ENCODE results near the gene TULP3. TPM values are rescaled to one million over a fixed set of nuclear protein-coding genes. Genes with fewer than 3 reads are reported as not detected.
A peak's percentile ranks its signal among the peaks of the same experiment; 100 is the strongest.

TULP3 gene
- total RNA-seq (1 to 10 TPM; 5.6 to 8.9 (median 7.7) TPM), total RNA-seq (6.3 to 21.4 (median 11.8) reads per million in 29 experiments)
- 5.2 TPM for total RNA-seq (2013)

GRCh38 chr12:2890388-2891239 is at the start of gene TULP3:
TSS of gene TULP3 (plus strand) at chr12:2890891. CDS start at chr12:2890948, 57 bp downstream.
- Histone ChIP-seq H3K4me3 (ENCODE audit: control insufficient read depth in 1 of 2, extremely low read depth in 1 of 2, low read length in 1 of 2) (peak within 1 kb of the TSS; percentile 87 to 88), H3K36me3 (ENCODE audit: control insufficient read depth in 2 of 2, extremely low read depth in 1 of 2, insufficient read depth in 1 of 2, low read length in 1 of 2) (peaks cover 3 to 6% of the 10 kb centered on the region in 2 donors), H3K27me3 (replicated peaks in 1 of 2; ENCODE audit: control insufficient read depth in 2 of 2, extremely low read depth in 1 of 2, insufficient read depth in 2 of 2, low read length in 1 of 2) (no peaks in the 10 kb centered on the region), H3K4me1 (ENCODE audit: control insufficient read depth in 1 of 2, extremely low read depth in 1 of 2, insufficient read depth in 2 of 2, low read length in 2 of 2) (peaks cover 0 to 17% of the 10 kb centered on the region in 2 experiments), H3K9me3 (no peaks in the 10 kb centered on the region), H3K27ac (ENCODE audit: low read length) (peak within 1 kb of the TSS; percentile 70)
- no peaks in the 10 kb centered on the region for H3K9me3 Mint-ChIP-seq
- H3K4me1 Mint-ChIP-seq, result peaks cover 21 to 33% (median 29%) of the 10 kb centered on the region in 3 donors
- H3K36me3 Mint-ChIP-seq, result peaks cover 4% of the 10 kb centered on the region
- H3K27ac Mint-ChIP-seq, result peak within 1 kb of the TSS; percentile 91 to 96
- peak; percentile 98 for ATAC-seq (replicated peaks in 1 of 4)
- CTCF ChIA-PET, result interaction anchor here (0.6 to 1.0 kb wide), 4 partner anchors 10 to 71 kb away, joined by 4 to 6 read pairs (median 5); no protein-coding TSS in a partner anchor
- under 1% methylated on average over 83 of the region's 83 CpGs for WGBS (ENCODE audit: insufficient coverage)
- peak within 1 kb of the TSS; percentile 88 to 94 (median 93) for H3K4me3 Mint-ChIP-seq
- POLR2A ChIA-PET, result interaction anchor here (0.6 to 1.1 kb wide), 5 partner anchors 9 to 857 kb away, joined by 3 to 5 read pairs (median 3); partner anchors contain the start of genes FOXM1 (in 1 of the 2) and RHNO1 (in 1 of the 2)
- DNase-seq, result peak; percentile 95 to 99 (median 98)
- H3K27me3 Mint-ChIP-seq, result no peaks in the 10 kb centered on the region

GRCh38 chr12:2841056-2841650 is 49.5 kb upstream of the TULP3 start:
- Mint-ChIP-seq H3K27me3 (no peaks in the 10 kb centered on the region), H3K36me3 (peaks cover 39% of the 10 kb centered on the region), H3K9me3 (no peaks in the 10 kb centered on the region), H3K27ac (no peak overlapping the region), H3K4me1 (no peaks in the 10 kb centered on the region), H3K4me3 (no peak overlapping the region)
- H3K4me3 ChIP-seq (ENCODE audit: control insufficient read depth in 1 of 2, extremely low read depth in 1 of 2, low read length in 1 of 2), result no peak overlapping the region
- no peaks in the 10 kb centered on the region for H3K9me3 ChIP-seq
- no peaks in the 10 kb centered on the region for H3K4me1 ChIP-seq (ENCODE audit: control insufficient read depth in 1 of 2, extremely low read depth in 1 of 2, insufficient read depth in 2 of 2, low read length in 2 of 2)
- ATAC-seq (replicated peaks in 1 of 4) (no peak), DNase-seq (no peak)
- WGBS (ENCODE audit: insufficient coverage), result 94% methylated on average over 4 of the region's 9 CpGs
- peaks cover 6 to 50% of the 10 kb centered on the region in 2 donors for H3K36me3 ChIP-seq (ENCODE audit: control insufficient read depth in 2 of 2, extremely low read depth in 1 of 2, insufficient read depth in 1 of 2, low read length in 1 of 2)
- CTCF ChIA-PET, result no interaction called here
- H3K27me3 ChIP-seq (replicated peaks in 1 of 2; ENCODE audit: control insufficient read depth in 2 of 2, extremely low read depth in 1 of 2, insufficient read depth in 2 of 2, low read length in 1 of 2), result no peaks in the 10 kb centered on the region
- no peak overlapping the region for H3K27ac ChIP-seq (ENCODE audit: low read length)
- POLR2A ChIA-PET, result no interaction called here

- CTCF ChIA-PET, result no interaction called here
- Mint-ChIP-seq H3K27ac (no peak overlapping the region), H3K4me1 (no peaks in the 10 kb centered on the region), H3K27me3 (no peaks in the 10 kb centered on the region), H3K4me3 (no peak overlapping the region), H3K9me3 (no peaks in the 10 kb centered on the region), H3K36me3 (peaks cover 43% of the 10 kb centered on the region)
- WGBS (ENCODE audit: insufficient coverage), result 100% methylated on average over 1 of the region's 5 CpGs
- peaks cover 6 to 48% of the 10 kb centered on the region in 2 donors for H3K36me3 ChIP-seq (ENCODE audit: control insufficient read depth in 2 of 2, extremely low read depth in 1 of 2, insufficient read depth in 1 of 2, low read length in 1 of 2)
- no peaks in the 10 kb centered on the region for H3K9me3 ChIP-seq
- no peak overlapping the region for H3K4me3 ChIP-seq (ENCODE audit: control insufficient read depth in 1 of 2, extremely low read depth in 1 of 2, low read length in 1 of 2)
- H3K27ac ChIP-seq (ENCODE audit: low read length), result no peak overlapping the region
- H3K4me1 ChIP-seq (ENCODE audit: control insufficient read depth in 1 of 2, extremely low read depth in 1 of 2, insufficient read depth in 2 of 2, low read length in 2 of 2), result no peaks in the 10 kb centered on the region
- POLR2A ChIA-PET, result no interaction called here
- DNase-seq, result no peak
- H3K27me3 ChIP-seq (replicated peaks in 1 of 2; ENCODE audit: control insufficient read depth in 2 of 2, extremely low read depth in 1 of 2, insufficient read depth in 2 of 2, low read length in 1 of 2), result no peaks in the 10 kb centered on the region
- ATAC-seq (replicated peaks in 1 of 4), result no peak
These were observed 47.7 kb upstream of the TULP3 start for GRCh38 chr12:2842948-2843347.

GRCh38 chr12:2844786-2845185 is 45.9 kb upstream of the TULP3 start:
- no peak for DNase-seq
- WGBS (ENCODE audit: insufficient coverage), result 93% methylated on average over 6 of the region's 9 CpGs

GRCh38 chr12:2845280-2845679 is 45.4 kb upstream of the TULP3 start:
- Histone ChIP-seq H3K36me3 (ENCODE audit: control insufficient read depth in 2 of 2, extremely low read depth in 1 of 2, insufficient read depth in 1 of 2, low read length in 1 of 2) (peaks cover 2 to 35% of the 10 kb centered on the region in 2 donors), H3K27me3 (replicated peaks in 1 of 2; ENCODE audit: control insufficient read depth in 2 of 2, extremely low read depth in 1 of 2, insufficient read depth in 2 of 2, low read length in 1 of 2) (no peaks in the 10 kb centered on the region), H3K4me3 (ENCODE audit: control insufficient read depth in 1 of 2, extremely low read depth in 1 of 2, low read length in 1 of 2) (no peak overlapping the region), H3K4me1 (ENCODE audit: control insufficient read depth in 1 of 2, extremely low read depth in 1 of 2, insufficient read depth in 2 of 2, low read length in 2 of 2) (no peaks in the 10 kb centered on the region), H3K9me3 (no peaks in the 10 kb centered on the region), H3K27ac (ENCODE audit: low read length) (no peak overlapping the region)
- POLR2A ChIA-PET, result interaction anchor here in 1 of 2 donors (0.6 kb wide), 1 partner anchor 20 kb away, joined by 9 read pairs; no protein-coding TSS in a partner anchor
- CTCF ChIA-PET, result interaction anchor here in 1 of 2 donors (1.0 kb wide), 1 partner anchor 9 kb away, joined by 3 read pairs; no protein-coding TSS in a partner anchor
- DNase-seq (no peak), ATAC-seq (replicated peaks in 1 of 4) (no peak)
- no peak overlapping the region for H3K4me3 Mint-ChIP-seq
- H3K36me3 Mint-ChIP-seq, result peaks cover 39% of the 10 kb centered on the region
- no peak overlapping the region for H3K27ac Mint-ChIP-seq
- no peaks in the 10 kb centered on the region for H3K27me3 Mint-ChIP-seq
- WGBS (ENCODE audit: insufficient coverage), result 63% methylated on average over 1 of the region's 6 CpGs
- H3K4me1 Mint-ChIP-seq, result no peaks in the 10 kb centered on the region
- H3K9me3 Mint-ChIP-seq, result no peaks in the 10 kb centered on the region

More at GRCh38 chr12:2844786-2845185, 45.9 kb upstream of the TULP3 start:
- H3K36me3 Mint-ChIP-seq, result peaks cover 41% of the 10 kb centered on the region
- no peak overlapping the region for H3K4me3 Mint-ChIP-seq
- Histone ChIP-seq H3K27me3 (replicated peaks in 1 of 2; ENCODE audit: control insufficient read depth in 2 of 2, extremely low read depth in 1 of 2, insufficient read depth in 2 of 2, low read length in 1 of 2) (no peaks in the 10 kb centered on the region), H3K27ac (ENCODE audit: low read length) (no peak overlapping the region), H3K4me1 (ENCODE audit: control insufficient read depth in 1 of 2, extremely low read depth in 1 of 2, insufficient read depth in 2 of 2, low read length in 2 of 2) (no peaks in the 10 kb centered on the region), H3K9me3 (no peaks in the 10 kb centered on the region), H3K4me3 (ENCODE audit: control insufficient read depth in 1 of 2, extremely low read depth in 1 of 2, low read length in 1 of 2) (no peak overlapping the region), H3K36me3 (ENCODE audit: control insufficient read depth in 2 of 2, extremely low read depth in 1 of 2, insufficient read depth in 1 of 2, low read length in 1 of 2) (peaks cover 2 to 36% of the 10 kb centered on the region in 2 donors)
- no peak overlapping the region for H3K27ac Mint-ChIP-seq
- ATAC-seq (replicated peaks in 1 of 4), result no peak
- no peaks in the 10 kb centered on the region for H3K27me3 Mint-ChIP-seq
- ChIA-PET POLR2A (interaction anchor here in 1 of 2 donors (0.6 kb wide), 1 partner anchor 21 kb away, joined by 9 read pairs; no protein-coding TSS in a partner anchor), CTCF (interaction anchor here in 1 of 2 donors (1.0 kb wide), 1 partner anchor 10 kb away, joined by 3 read pairs; no protein-coding TSS in a partner anchor)
- H3K9me3 Mint-ChIP-seq, result no peaks in the 10 kb centered on the region
- no peaks in the 10 kb centered on the region for H3K4me1 Mint-ChIP-seq

- POLR2A ChIA-PET, result interaction anchor here in 1 of 2 donors (0.6 kb wide), 1 partner anchor 11 kb away, joined by 3 read pairs; no protein-coding TSS in a partner anchor
- Mint-ChIP-seq H3K27me3 (no peaks in the 10 kb centered on the region), H3K9me3 (no peaks in the 10 kb centered on the region), H3K4me1 (peaks cover 0 to 2% (median 2%) of the 10 kb centered on the region in 3 donors), H3K27ac (no peak overlapping the region), H3K4me3 (no peak overlapping the region), H3K36me3 (peaks cover 33% of the 10 kb centered on the region)
- DNase-seq (no peak), ATAC-seq (replicated peaks in 1 of 4) (no peak)
- H3K27me3 ChIP-seq (replicated peaks in 1 of 2; ENCODE audit: control insufficient read depth in 2 of 2, extremely low read depth in 1 of 2, insufficient read depth in 2 of 2, low read length in 1 of 2), result no peaks in the 10 kb centered on the region
- H3K36me3 ChIP-seq (ENCODE audit: control insufficient read depth in 2 of 2, extremely low read depth in 1 of 2, insufficient read depth in 1 of 2, low read length in 1 of 2), result peaks cover 0 to 15% of the 10 kb centered on the region in 2 donors
- no peak overlapping the region for H3K4me3 ChIP-seq (ENCODE audit: control insufficient read depth in 1 of 2, extremely low read depth in 1 of 2, low read length in 1 of 2)
- WGBS (ENCODE audit: insufficient coverage), result 80% methylated on average over 1 of the region's 3 CpGs
- H3K4me1 ChIP-seq (ENCODE audit: control insufficient read depth in 1 of 2, extremely low read depth in 1 of 2, insufficient read depth in 2 of 2, low read length in 2 of 2), result no peaks in the 10 kb centered on the region
- CTCF ChIA-PET, result no interaction called here
- H3K27ac ChIP-seq (ENCODE audit: low read length), result no peak overlapping the region
- no peaks in the 10 kb centered on the region for H3K9me3 ChIP-seq
These were observed 38.8 kb upstream of the TULP3 start for GRCh38 chr12:2851931-2852330.
